Right atrium auricular region (tissue), 2 donors: ENCODE measurements around the gene PSMA4. TPM values are rescaled to one million over a fixed set of nuclear protein-coding genes. Genes with fewer than 3 reads are reported as not detected.

Experiments
- DNase-seq: peaks from one replicate; pipeline ENCODE4 v3.0.0-alpha.2; 2019; ENCODE audit warnings: low spot score
- H3K27ac ChIP-seq, 2 donors: fragments of 200-600 bp; sonication (generic); 1 replicate in 1 of 2; 2 replicates in 1 of 2; pipeline ENCODE4 v1.5.1; 2016 to 2019
- H3K27me3 ChIP-seq, 2 donors: fragments of 200-600 bp; sonication (generic); one replicate each; pipeline versions ENCODE4 v1.5.1 to v1.6.0; 2017 to 2019
- H3K36me3 ChIP-seq: fragments of 200-600 bp; sonication (generic); one replicate; pipeline ENCODE4 v1.5.1; 2016
- H3K4me1 ChIP-seq, 2 donors: fragments of 200-600 bp; sonication (generic); one replicate each; pipeline versions ENCODE4 v1.5.1 to v1.6.0; 2017 to 2019
- H3K4me3 ChIP-seq, 2 donors: fragments of 200-600 bp; sonication (generic); 1 replicate in 1 of 2; 2 replicates in 1 of 2; pipeline ENCODE4 v1.5.1; 2017 to 2019; ENCODE audit warnings: mild to moderate bottlenecking in 1 of 2, moderate library complexity in 1 of 2
- H3K9me3 ChIP-seq, 2 donors: fragments of 200-600 bp; sonication (generic); one replicate each; pipeline ENCODE4 v1.5.1; 2019
- total RNA-seq, 2 donors: library from RNA; depleted of rRNA; stranded (reverse); fragments of >200 nt; gene quantifications; one replicate each; pipeline ENCODE4 v1.1.0, GENCODE V29; 2016
- TF ChIP-seq, protein P1 (sequence below), 2 donors: fragments of 200-600 bp; sonication (generic); IDR thresholded peaks; one replicate each; pipeline ENCODE4 v1.5.1; 2019; ENCODE audit warnings: antibody characterized with exemption in 2 of 2

The PSMA4 gene
- total RNA-seq, 2 donors from 2014 or later: 85.8 to 87.1 TPM

DNA sequence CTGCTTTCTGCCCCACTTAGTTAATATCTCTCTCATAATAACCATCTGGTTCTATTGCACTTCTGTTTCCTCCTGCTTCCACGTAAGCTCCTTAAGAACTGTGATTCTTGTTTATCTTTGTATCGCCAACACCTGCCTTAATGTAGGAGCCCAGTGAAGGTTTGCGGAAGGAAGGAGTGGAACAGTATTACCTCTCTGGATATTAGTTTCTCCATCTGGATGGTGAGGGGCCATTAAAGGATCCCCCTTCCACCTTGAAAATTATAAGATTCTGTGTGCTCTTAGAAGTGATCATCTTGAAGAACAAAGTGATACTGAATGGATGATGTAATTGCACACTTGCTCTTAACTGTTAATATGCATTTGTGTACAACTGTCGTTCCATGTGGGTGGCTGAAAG lies 27.3 kb downstream of the PSMA4 start:
- no peak overlapping the region for H3K4me3 ChIP-seq
- no peaks in the 10 kb centered on the region for H3K9me3 ChIP-seq
- no peak for DNase-seq
- peaks cover 0 to 17% of the 10 kb centered on the region in 2 donors for H3K4me1 ChIP-seq
- no peaks in the 10 kb centered on the region for H3K36me3 ChIP-seq
- no peak overlapping the region for H3K27ac ChIP-seq
- TF ChIP-seq, protein P1, sequence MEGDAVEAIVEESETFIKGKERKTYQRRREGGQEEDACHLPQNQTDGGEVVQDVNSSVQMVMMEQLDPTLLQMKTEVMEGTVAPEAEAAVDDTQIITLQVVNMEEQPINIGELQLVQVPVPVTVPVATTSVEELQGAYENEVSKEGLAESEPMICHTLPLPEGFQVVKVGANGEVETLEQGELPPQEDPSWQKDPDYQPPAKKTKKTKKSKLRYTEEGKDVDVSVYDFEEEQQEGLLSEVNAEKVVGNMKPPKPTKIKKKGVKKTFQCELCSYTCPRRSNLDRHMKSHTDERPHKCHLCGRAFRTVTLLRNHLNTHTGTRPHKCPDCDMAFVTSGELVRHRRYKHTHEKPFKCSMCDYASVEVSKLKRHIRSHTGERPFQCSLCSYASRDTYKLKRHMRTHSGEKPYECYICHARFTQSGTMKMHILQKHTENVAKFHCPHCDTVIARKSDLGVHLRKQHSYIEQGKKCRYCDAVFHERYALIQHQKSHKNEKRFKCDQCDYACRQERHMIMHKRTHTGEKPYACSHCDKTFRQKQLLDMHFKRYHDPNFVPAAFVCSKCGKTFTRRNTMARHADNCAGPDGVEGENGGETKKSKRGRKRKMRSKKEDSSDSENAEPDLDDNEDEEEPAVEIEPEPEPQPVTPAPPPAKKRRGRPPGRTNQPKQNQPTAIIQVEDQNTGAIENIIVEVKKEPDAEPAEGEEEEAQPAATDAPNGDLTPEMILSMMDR (IDR thresholded peaks at IDR 0.05): no peak
- H3K27me3 ChIP-seq: no peaks in the 10 kb centered on the region

DNA sequence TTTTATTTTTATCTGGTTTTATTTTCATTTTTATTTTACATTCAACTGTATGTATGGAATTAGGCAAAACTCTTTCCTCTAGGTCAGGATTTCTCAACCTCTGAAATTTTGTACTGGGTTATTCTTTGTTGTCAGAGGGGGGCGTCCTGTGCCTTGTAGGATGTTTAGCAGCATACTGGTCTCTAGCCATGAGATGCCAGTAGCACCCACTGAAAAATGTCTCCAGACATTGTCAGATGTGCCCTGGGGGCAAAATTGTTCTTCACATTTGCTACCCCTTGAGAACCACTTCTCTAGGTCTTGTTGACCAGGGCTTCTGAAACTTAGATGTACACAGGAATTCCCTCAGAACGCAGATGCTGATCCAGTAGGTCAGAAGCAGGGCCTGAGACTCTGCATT lies 30.5 kb downstream of the PSMA4 start:
- Histone ChIP-seq H3K27ac (no peak overlapping the region), H3K9me3 (no peaks in the 10 kb centered on the region), H3K36me3 (no peaks in the 10 kb centered on the region), H3K4me1 (peaks cover 0 to 7% of the 10 kb centered on the region in 2 donors), H3K27me3 (no peaks in the 10 kb centered on the region), H3K4me3 (no peak overlapping the region)
- TF ChIP-seq, protein P1 (IDR thresholded peaks at IDR 0.05): no peak
- DNase-seq: no peak

DNA sequence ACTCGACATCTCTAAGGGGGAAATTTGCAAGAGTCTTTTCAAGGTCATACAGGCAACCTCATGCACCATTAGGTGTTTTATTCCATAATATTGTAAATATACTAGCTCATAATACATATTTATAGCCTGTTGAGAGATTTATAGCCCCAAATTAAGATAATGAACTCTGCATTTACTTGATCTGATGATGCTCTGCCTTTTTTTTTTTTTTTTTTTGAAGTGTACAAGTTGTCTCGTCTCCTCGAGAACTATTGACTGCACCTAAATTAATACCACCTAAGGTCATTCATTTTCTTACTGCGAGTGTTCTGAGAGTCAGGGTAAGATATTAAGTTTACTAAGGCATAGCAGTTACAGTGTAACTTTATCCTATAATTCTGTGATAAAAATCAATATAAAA lies 31.1 kb downstream of the PSMA4 start:
- no peaks in the 10 kb centered on the region for H3K9me3 ChIP-seq

DNA sequence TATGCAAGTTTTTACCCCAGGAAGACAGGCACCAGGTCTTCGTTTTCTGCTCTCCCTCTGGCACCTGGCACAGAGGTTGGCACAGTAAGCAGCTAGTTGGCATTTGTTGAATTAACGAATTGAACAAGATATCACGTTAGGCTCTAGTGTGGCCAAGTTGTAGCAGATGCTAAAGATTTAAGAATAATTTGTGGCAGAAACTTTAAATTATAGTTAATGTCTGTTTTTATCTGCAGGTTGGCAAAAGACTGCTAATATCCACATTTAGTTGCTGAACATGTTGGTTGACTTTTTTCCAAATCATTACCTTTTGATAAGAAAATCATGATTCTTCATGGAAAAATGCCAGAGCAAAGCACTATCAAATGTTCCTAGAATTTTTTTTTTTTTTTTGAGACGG lies 33.2 kb downstream of the PSMA4 start:
- Histone ChIP-seq H3K4me1 (no peaks in the 10 kb centered on the region), H3K36me3 (no peaks in the 10 kb centered on the region), H3K27ac (no peak overlapping the region), H3K4me3 (no peak overlapping the region), H3K27me3 (no peaks in the 10 kb centered on the region), H3K9me3 (no peaks in the 10 kb centered on the region)
- DNase-seq: no peak
- TF ChIP-seq, protein P1 (IDR thresholded peaks at IDR 0.05): no peak

More for the DNA sequence above, 31.1 kb downstream of the PSMA4 start:
- Histone ChIP-seq H3K27ac (no peak overlapping the region), H3K27me3 (no peaks in the 10 kb centered on the region), H3K4me3 (no peak overlapping the region), H3K4me1 (peaks cover 0 to under 1% of the 10 kb centered on the region in 2 donors), H3K36me3 (no peaks in the 10 kb centered on the region)
- TF ChIP-seq, protein P1 (IDR thresholded peaks at IDR 0.05): no peak
- no peak for DNase-seq

DNA sequence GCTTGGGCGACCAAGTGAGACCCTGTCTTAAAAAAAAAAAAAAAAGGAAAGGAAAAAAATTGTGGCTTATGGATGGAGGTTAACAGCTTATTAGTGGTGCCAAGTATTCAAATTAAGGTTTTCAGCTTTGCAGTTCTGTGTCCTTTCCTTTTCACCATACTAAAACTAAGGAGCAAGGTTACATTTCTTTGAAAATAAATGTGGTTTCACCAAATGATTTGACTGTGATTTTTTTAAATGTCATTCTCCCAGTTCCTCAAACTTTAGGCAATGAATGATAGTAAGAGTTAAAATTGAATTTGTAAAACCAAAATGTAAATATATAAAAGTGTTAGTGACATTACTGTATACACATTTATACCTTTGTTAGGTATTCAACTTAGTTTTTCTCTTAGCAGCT lies 34.7 kb downstream of the PSMA4 start:
- Histone ChIP-seq H3K4me3 (no peak overlapping the region), H3K27me3 (no peaks in the 10 kb centered on the region), H3K36me3 (no peaks in the 10 kb centered on the region), H3K4me1 (no peaks in the 10 kb centered on the region), H3K27ac (no peak overlapping the region), H3K9me3 (no peaks in the 10 kb centered on the region)
- DNase-seq: no peak
- TF ChIP-seq, protein P1 (IDR thresholded peaks at IDR 0.05): no peak

GRCh38 chr15:78597583-78597982 lies 57.3 kb downstream of the PSMA4 start:
- Histone ChIP-seq H3K4me1 (no peaks in the 10 kb centered on the region), H3K27me3 (no peaks in the 10 kb centered on the region)

More at GRCh38 chr15:78597583-78597982, 57.3 kb downstream of the PSMA4 start:
- Histone ChIP-seq H3K36me3 (no peaks in the 10 kb centered on the region), H3K4me3 (no peak overlapping the region), H3K27ac (no peak overlapping the region), H3K9me3 (no peaks in the 10 kb centered on the region)
- TF ChIP-seq, protein P1 (IDR thresholded peaks at IDR 0.05): no peak
- DNase-seq: no peak
